Pancreas (tissue), 10 donors: ENCODE measurements around the gene MTX1. TPM values are rescaled to one million over a fixed set of nuclear protein-coding genes. Genes with fewer than 3 reads are reported as not detected.
A peak's percentile ranks its signal among the peaks of the same experiment; 100 is the strongest.
"Not testable (repeated sequence)": the region's sequence is repeated elsewhere in the genome, so short reads cannot be mapped to it uniquely, and the experiment has no call there.

Experiments
- ATAC-seq, 4 donors: fragments of 200-7000 bp; cut with Tn5 transposase; one replicate each; pipeline versions ENCODE4 v1.8.0 to v1.9.1; 2020; ENCODE audit warnings: mild to moderate bottlenecking in 4 of 4, moderate library complexity in 4 of 4
- DNase-seq, 6 donors: peaks; one replicate each; pipeline ENCODE4 v3.0.0-alpha.2; 2020
- FAIRE-seq: peaks from 2 replicates; lab custom pipeline; 2012; peaks lifted over from hg19 to GRCh38; lab: Jason Lieb, UNC
- H3K27ac ChIP-seq, 4 donors: fragments of 200-600 bp; sonication (generic); 1 replicate in 3 of 4; 2 replicates in 1 of 4; pipeline versions ENCODE4 v1.5.0 to v1.8.0; 2020
- H3K27me3 ChIP-seq, 4 donors: fragments of 200-600 bp; one replicate each; pipeline ENCODE4 v1.8.0; 2021
- H3K36me3 ChIP-seq, 3 donors: fragments of 200-600 bp; sonication (generic) in 1 of 3; one replicate each; pipeline versions ENCODE4 v1.5.0 to v1.8.0; 2020 to 2021
- H3K4me1 ChIP-seq, 3 donors: fragments of 200-600 bp; one replicate each; pipeline ENCODE4 v1.8.0; 2021
- H3K4me3 ChIP-seq, 4 donors: fragments of 200-600 bp; sonication (generic) in 2 of 4; one replicate each; pipeline versions ENCODE4 v1.5.0 to v1.8.0; 2020 to 2021
- H3K9me3 ChIP-seq, 4 donors: fragments of 200-600 bp; one replicate each; pipeline ENCODE4 v1.8.0; 2021
- WGBS, 2 donors: extraction: QIAGEN DNeasy Blood & Tissue Kit; methylation state at CpG; one replicate each; pipeline ENCODE4 v1.1.7; 2013; 5-methylcytosine and 5-hydroxymethylcytosine counted together
- intact Hi-C, 3 donors: fragments of 100-400 bp; cut with DNase I; formaldehyde crosslinking; loops; one replicate each; pipeline versions ENCODE4 v1.11.1 to v1.14.2; 2022
- polyA plus RNA-seq, 2 donors: library from polyadenylated mRNA; stranded (reverse); fragments of 200-250 nt; gene quantifications; one replicate each; pipeline ENCODE4 v1.2.3, GENCODE V29; 2013
- total RNA-seq, 6 donors: library from RNA; stranded (reverse); fragmentation: NEBNext Ultra II Directional in 4 of 6; extraction: Animal tissue kit (Norgen Biotek cat#: 25700) in 4 of 6; gene quantifications; one replicate each; pipeline versions ENCODE4 v1.2.1 to v1.2.4, GENCODE V29; 2021 to 2023
- TF ChIP-seq, protein P1 (sequence below), 4 donors: fragments of 200-600 bp; sonication (generic) in 3 of 4; IDR thresholded peaks; one replicate each; pipeline versions ENCODE4 v1.5.0 to v1.8.0; 2021; ENCODE audit warnings: antibody characterized with exemption in 4 of 4
- donor health status: healthy with polysubstance abuse.
- donor health status: DM: no; HTN: no; CAD: no; lungs with moderate emphysema.
- donor health status: DM: no; HTN: no; CAD: no.
- donor health status: control.
- donor health status: control.
- donor health status: Bipolar disorder and iron deficiency.
- donor health status: DM: yes; HTN: yes; CAD: no.
- donor health status: DM: no; HTN: no; CAD: no.
- donor health status: DM: no; HTN: no; CAD: no.
- donor health status: DM: yes; HTN: yes; CAD: no.

MTX1 gene
- total and polyA plus RNA-seq, 8 donors, result 10.7 to 36.8 (median 16.5) TPM

DNA sequence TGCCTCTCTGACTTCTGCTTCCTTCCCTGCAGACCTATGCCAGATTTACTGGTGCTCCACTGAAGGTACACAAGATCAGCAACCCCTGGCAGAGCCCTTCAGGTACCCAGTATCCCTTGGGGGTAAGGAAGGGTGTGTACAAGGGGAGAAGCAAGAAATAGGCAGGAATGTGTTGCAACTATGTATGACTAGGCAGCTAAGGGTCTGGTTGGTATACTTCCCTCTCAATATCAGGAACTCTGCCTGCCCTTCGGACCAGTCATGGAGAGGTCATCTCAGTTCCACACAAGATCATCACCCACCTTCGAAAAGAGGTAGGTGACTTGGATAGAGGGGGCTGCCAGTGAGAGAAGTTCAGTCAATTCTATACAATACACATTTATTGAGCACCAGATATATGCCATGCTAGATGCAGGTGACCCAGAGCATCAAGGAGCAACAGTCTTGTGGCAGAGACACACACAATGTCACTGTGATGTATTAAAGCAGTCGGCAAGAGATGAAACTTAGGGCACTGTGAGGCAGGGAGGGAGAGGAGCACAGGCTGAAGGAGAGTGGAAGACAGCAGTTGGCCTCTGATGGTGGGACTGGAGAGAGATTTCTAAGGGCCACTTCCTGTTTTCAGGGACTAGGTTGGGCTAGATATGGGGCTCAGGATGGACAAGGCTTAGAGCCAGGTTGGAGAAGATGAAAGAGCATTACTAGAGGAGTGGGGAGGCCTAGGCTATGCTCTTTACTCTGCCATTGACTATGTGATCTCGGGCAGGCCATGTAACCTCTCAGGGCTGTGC is 2.0 kb downstream of the MTX1 start:
- no peaks in the 10 kb centered on the region for H3K9me3 ChIP-seq
- TF ChIP-seq, protein P1, sequence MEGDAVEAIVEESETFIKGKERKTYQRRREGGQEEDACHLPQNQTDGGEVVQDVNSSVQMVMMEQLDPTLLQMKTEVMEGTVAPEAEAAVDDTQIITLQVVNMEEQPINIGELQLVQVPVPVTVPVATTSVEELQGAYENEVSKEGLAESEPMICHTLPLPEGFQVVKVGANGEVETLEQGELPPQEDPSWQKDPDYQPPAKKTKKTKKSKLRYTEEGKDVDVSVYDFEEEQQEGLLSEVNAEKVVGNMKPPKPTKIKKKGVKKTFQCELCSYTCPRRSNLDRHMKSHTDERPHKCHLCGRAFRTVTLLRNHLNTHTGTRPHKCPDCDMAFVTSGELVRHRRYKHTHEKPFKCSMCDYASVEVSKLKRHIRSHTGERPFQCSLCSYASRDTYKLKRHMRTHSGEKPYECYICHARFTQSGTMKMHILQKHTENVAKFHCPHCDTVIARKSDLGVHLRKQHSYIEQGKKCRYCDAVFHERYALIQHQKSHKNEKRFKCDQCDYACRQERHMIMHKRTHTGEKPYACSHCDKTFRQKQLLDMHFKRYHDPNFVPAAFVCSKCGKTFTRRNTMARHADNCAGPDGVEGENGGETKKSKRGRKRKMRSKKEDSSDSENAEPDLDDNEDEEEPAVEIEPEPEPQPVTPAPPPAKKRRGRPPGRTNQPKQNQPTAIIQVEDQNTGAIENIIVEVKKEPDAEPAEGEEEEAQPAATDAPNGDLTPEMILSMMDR (IDR thresholded peaks at IDR 0.05), result no peak
- no peak overlapping the region for H3K27ac ChIP-seq
- ATAC-seq (no peak), FAIRE-seq (no peak), DNase-seq (no peak)
- intact Hi-C loops, result no loop called here
- no peak overlapping the region for H3K4me3 ChIP-seq
- 74% methylated on average over 4 of the region's 4 CpGs for WGBS, 2 donors
- H3K4me1 ChIP-seq, result peaks cover 0 to 15% (median 0%) of the 10 kb centered on the region in 3 donors
- no peaks in the 10 kb centered on the region for H3K36me3 ChIP-seq
- no peaks in the 10 kb centered on the region for H3K27me3 ChIP-seq

DNA sequence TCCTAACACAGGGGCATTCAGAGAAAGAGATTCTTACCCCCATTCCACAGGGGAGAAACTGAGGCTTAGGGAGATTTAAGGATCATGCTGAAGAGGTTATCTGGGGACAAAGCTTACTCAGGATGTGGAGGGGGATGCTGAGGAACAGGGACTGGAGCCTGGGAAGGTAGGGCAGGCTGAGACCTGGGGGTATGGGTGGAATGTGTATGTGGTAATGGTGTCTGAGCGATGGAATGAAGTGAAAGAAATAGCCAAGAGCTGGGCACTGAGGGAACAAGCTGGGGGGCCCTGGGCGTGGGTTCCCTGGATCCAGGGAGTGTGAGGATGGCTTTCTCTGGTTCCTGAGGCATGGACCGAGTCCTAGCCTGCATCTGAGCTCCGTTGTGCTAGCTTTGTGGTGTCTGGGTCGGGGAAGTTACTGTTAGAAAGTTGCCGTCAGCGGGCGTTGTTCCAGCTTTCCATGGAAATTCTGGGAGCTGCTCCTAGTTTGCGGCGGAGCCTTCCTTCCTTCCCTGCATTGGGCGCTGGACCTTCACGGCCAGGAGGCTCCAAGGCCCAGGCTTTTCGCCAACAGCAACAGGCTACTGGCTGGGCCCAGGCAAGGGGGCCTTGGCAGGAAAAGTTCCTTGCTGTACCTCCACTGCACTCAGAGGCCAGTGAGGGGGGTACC is 3.0 kb downstream of the MTX1 start:
- WGBS, 2 donors, result 80 to 92% methylated on average over 11 to 13 of the region's 13 CpGs
- FAIRE-seq, H3K4me3 ChIP-seq: not testable (repeated sequence)

DNA sequence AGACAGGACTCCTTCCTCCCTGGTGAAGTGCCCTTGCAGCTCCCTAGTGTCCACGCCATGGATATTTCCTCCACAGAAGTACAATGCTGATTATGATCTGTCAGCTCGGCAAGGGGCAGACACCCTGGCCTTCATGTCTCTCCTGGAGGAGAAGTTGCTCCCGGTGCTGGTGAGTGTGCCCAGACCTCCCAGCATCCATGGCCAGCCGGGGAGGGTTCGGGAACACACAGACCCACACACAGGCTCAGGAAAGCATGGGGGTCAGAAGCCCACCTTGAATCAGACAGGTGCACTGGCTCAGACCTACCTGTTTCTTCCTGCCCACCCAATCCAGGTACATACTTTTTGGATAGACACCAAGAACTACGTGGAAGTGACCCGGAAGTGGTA is 3.6 kb downstream of the MTX1 start:
- FAIRE-seq, H3K9me3 ChIP-seq, H3K27me3 ChIP-seq, H3K36me3 ChIP-seq, intact Hi-C loops, H3K4me3 ChIP-seq, ATAC-seq, H3K27ac ChIP-seq, DNase-seq: not testable (repeated sequence)
- peaks cover 0 to 11% (median 0%) of the 10 kb centered on the region in 3 donors for H3K4me1 ChIP-seq
- 80 to 87% methylated on average over 7 of the region's 7 CpGs for WGBS, 2 donors

More for the DNA sequence above, 3.0 kb downstream of the MTX1 start:
- DNase-seq, H3K9me3 ChIP-seq, H3K27me3 ChIP-seq, ATAC-seq, intact Hi-C loops, H3K27ac ChIP-seq, H3K36me3 ChIP-seq: not testable (repeated sequence)
- H3K4me1 ChIP-seq, result peaks cover 0 to 15% (median 0%) of the 10 kb centered on the region in 3 donors

DNA sequence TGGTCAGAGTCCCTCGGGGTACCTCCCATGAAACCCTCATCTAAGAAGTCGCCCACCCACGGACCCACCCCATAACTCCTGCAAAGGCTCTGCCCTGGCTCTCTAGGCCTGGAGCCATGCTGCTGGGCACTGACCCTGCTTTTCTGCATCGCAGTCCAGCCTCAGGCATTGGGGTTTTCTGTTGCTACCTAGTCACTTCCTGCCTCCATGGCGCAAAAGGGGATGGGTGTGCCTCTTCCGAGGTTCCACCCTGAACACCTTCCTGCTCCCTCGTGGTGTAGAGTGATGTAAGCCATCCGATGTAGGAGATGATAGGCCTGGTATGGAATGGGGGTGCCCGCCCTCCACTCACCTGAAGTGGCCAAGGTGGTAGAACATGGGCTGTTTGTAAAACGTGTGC is 6.2 kb downstream of the MTX1 start:
- H3K36me3 ChIP-seq, result not testable (repeated sequence)

DNA sequence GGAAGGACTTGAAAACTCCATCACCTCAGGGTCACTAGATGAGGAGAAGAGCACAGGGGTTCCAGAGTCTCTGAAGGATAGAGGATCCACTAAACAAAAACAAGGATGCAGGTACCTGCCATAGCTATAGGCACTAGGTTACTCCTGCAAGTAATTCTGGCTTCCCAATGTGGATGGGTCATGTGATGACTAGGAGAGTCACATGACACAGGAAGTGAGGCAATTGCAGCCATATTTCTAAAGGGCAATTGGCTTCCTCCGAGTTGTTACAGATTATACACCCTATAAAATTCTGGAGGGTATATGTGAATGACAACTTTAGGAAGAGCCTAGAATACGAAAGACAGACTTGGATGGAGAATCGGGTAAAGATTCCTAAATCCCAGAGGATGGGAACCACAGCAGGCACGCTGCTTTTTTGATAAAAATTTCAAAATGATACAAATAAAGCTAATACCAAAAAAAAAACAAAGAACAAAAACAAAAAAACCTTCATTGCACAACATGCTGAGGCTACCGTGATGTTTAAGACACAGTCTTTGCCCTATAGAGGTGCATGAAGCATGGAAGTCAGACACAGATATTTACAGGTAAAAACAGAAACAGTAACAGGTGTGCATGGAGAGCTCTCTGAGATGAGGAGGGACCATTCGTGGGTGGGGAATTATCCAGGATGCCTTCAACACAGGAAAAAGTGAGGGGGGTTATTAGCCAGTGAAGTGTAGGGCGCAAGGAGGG is 10.5 kb downstream of the MTX1 start:
- peaks cover 0 to 5% (median 0%) of the 10 kb centered on the region in 3 donors for H3K4me1 ChIP-seq
- FAIRE-seq, result no peak
- intact Hi-C loops, result no loop called here
- peak; percentile 84 to 89 (median 86) for ATAC-seq
- H3K36me3 ChIP-seq, result no peaks in the 10 kb centered on the region
- H3K27me3 ChIP-seq, result no peaks in the 10 kb centered on the region
- TF ChIP-seq, protein P1 (IDR thresholded peaks at IDR 0.05), result no peak
- DNase-seq, result peak in 2 of 6 donors; percentile 54 to 71
- H3K9me3 ChIP-seq, result no peaks in the 10 kb centered on the region
- peak overlapping the region in 1 of 4 donors; percentile 37 for H3K27ac ChIP-seq
- WGBS, 2 donors, result 29 to 40% methylated on average over 7 of the region's 7 CpGs
- peak overlapping the region in 1 of 4 donors; percentile 11 for H3K4me3 ChIP-seq

More for the DNA sequence above, 6.2 kb downstream of the MTX1 start:
- H3K4me1 ChIP-seq, intact Hi-C loops, H3K27me3 ChIP-seq, H3K9me3 ChIP-seq, H3K4me3 ChIP-seq, ATAC-seq, FAIRE-seq, H3K27ac ChIP-seq: not testable (repeated sequence)
- 76% methylated on average over 8 of the region's 10 CpGs for WGBS, 2 donors
- peak in 1 of 6 donors; percentile 18 for DNase-seq

DNA sequence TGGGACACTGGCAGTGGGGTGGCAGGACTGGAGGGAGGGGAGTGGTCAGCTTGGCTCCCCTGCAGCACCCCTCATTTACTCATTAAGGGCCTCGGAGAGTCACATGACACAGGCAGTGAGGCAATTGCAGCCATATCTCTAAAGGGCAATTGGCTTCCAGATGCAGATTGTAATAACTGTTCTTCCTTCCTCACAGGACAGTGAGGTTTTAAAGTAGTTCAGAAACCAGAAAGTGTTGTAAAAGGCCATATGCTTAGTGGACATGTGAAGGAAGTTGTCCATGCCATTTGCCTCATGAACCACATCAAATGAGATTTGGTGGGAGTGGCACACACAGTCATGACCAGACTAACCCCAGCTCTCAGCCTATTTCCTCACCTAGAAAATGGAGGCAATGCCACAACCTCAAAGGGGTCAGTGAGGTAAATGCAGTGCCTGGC is 11.1 kb downstream of the MTX1 start:
- 8 to 11% methylated on average over 1 of the region's 1 CpG for WGBS, 2 donors
- Histone ChIP-seq H3K4me1 (peaks cover 0 to 5% (median 0%) of the 10 kb centered on the region in 3 donors), H3K36me3 (no peaks in the 10 kb centered on the region), H3K4me3 (peak overlapping the region in 1 of 4 donors; percentile 11), H3K27me3 (no peaks in the 10 kb centered on the region), H3K27ac (peak overlapping the region in 1 of 4 donors; percentile 37), H3K9me3 (no peaks in the 10 kb centered on the region)
- peak; percentile 64 to 76 (median 69) for ATAC-seq
- FAIRE-seq, result no peak
- intact Hi-C loops, result no loop called here
- TF ChIP-seq, protein P1 (IDR thresholded peaks at IDR 0.05), result no peak
- DNase-seq, result no peak

DNA sequence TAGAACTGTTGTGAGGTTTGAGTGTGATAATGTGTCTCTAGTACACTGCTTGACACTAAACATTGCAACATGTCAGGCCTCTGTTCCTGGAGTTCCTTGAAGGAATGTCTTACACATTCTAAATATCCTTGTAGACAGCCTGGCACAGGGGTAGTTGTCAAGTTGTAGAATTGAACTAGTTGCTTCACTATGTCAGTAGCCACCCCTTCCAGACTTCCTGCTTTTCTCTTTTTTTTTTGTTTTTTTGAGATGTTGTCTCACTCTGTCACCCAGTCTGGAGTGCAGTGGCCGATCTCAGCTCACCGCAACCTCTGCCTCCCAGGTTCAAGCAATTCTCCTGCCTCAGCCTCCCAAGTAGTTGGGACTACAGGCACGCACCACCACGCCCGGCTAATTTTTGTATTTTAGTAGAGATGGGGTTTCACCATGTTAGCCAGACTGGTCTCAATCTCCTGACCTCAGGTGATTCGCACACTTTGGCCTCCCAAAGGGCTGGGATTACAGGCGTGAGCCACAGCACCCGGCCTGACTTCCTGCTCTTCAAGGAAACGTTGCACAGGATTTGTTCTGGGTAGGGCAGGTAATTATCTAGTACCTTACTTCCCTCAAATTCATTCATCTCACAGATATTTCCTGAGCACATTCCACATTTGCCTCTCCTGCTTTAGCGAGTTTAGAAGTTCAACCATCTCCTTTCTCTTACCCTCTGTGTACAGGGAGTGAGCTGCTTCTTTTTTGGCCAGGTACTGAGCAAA is 11.9 kb downstream of the MTX1 start:
- ATAC-seq, H3K27ac ChIP-seq, DNase-seq, H3K27me3 ChIP-seq, H3K9me3 ChIP-seq, intact Hi-C loops, H3K4me1 ChIP-seq, H3K36me3 ChIP-seq, FAIRE-seq, H3K4me3 ChIP-seq: not testable (repeated sequence)
- WGBS, 2 donors, result 91 to 92% methylated on average over 10 of the region's 10 CpGs
